HG03280 (cell line): Measurements from ENCODE around the gene AURKB.
A peak's percentile ranks its signal among the peaks of the same experiment; 100 is the strongest.
"Not testable (repeated sequence)": the region's sequence is repeated elsewhere in the genome, so short reads cannot be mapped to it uniquely, and the experiment has no call there.

Experiments used
- ATAC-seq: cut with Tn5 transposase; IDR thresholded peaks from one replicate; pipeline ENCODE4 v1.9.1; 2021; ENCODE audit warnings: mild to moderate bottlenecking, moderate library complexity; ENCODE audit not compliant: unreplicated experiment

Gene AURKB

GRCh38 chr17:8209907-8210760 is at the start of gene AURKB:
AURKB (minus strand) TSS chr17:8210575; CDS start chr17:8210224, 351 bp downstream.
- ATAC-seq, result peak; percentile 87

- no peak for ATAC-seq
Observed at GRCh38 chr17:8257801-8258200, 47.4 kb upstream of the AURKB start.

- no peak for ATAC-seq
Observed at GRCh38 chr17:8256691-8257090, 46.3 kb upstream of the AURKB start.

GRCh38 chr17:8256291-8256690 is 45.9 kb upstream of the AURKB start:
- no peak for ATAC-seq

GRCh38 chr17:8255499-8255898 is 45.1 kb upstream of the AURKB start:
- ATAC-seq, result no peak

GRCh38 chr17:8254881-8255280 is 44.5 kb upstream of the AURKB start:
- no peak for ATAC-seq

GRCh38 chr17:8253801-8254200 is 43.4 kb upstream of the AURKB start:
- no peak for ATAC-seq

- not testable (repeated sequence) for ATAC-seq
Observed at GRCh38 chr17:8251411-8251810, 41.0 kb upstream of the AURKB start.

GRCh38 chr17:8249621-8250500 is 39.5 kb upstream of the AURKB start:
- no peak for ATAC-seq

- ATAC-seq, result peak; percentile 48
Observed at GRCh38 chr17:8248751-8249607, 38.6 kb upstream of the AURKB start, which contains the start of gene PFAS. PFAS (plus strand) TSS chr17:8249289; CDS start chr17:8253938, 4,649 bp downstream.

GRCh38 chr17:8244768-8245167 is 34.4 kb upstream of the AURKB start:
- no peak for ATAC-seq

- no peak for ATAC-seq
Observed at GRCh38 chr17:8243827-8244226, 33.5 kb upstream of the AURKB start.

GRCh38 chr17:8237886-8238285 is 27.5 kb upstream of the AURKB start:
- ATAC-seq, result no peak

GRCh38 chr17:8237175-8237574 is 26.8 kb upstream of the AURKB start:
- no peak for ATAC-seq

- no peak for ATAC-seq
Observed at GRCh38 chr17:8235676-8236075, 25.3 kb upstream of the AURKB start.

GRCh38 chr17:8234361-8235270 is 24.2 kb upstream of the AURKB start:
- no peak for ATAC-seq

GRCh38 chr17:8231701-8232100 is 21.3 kb upstream of the AURKB start:
- no peak for ATAC-seq

- no peak for ATAC-seq
Observed at GRCh38 chr17:8227238-8227581, 16.8 kb upstream of the AURKB start.

GRCh38 chr17:8226536-8227237 is 16.3 kb upstream of the AURKB start:
- ATAC-seq, result no peak
